HG02885 (cell line): ENCODE results near the gene PRELID3B.

Experiments
- ATAC-seq: cut with Tn5 transposase; IDR thresholded peaks from one replicate; pipeline ENCODE4 v1.9.1; 2021; ENCODE audit warnings: mild to moderate bottlenecking; ENCODE audit not compliant: unreplicated experiment, poor library complexity

The PRELID3B gene

DNA sequence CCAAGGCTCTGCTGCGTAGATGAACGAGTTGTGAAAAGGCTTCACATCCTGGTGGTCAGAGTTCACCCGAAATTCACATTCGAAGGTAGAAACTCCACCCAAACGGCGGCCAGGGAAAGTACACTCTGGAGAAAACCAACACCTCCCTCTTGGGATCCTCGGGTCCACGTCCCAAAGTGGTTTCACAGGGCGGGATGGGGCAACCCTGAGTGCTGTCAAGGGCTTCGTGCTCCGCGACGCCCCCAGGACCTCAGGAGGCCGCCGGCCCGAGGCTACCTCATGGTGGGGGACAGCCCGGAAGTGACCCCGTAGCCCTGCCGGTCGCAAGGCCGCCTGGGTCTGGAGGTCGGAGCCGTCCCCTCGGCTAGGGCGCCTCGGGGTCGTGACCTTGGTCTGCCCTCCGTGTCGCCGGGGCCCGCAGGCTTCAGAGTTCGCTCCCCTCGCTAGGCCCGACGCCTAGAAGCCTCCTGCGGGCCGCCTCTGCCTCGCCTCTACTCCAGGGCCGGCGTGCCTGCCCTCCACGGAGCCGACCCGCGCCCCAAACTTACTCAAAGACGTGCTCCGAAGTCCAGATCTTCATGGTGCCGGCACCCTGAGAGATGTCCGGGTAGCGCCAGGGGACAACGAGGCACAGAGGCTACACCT lies at the start of gene PRELID3B:
PRELID3B (minus strand) TSS at position 636 of the 645 bp plus-strand sequence; CDS start at position 580, 56 bp downstream.
- ATAC-seq, result peak; percentile 37

GRCh38 chr20:59087829-59088433 lies 45.3 kb upstream of the PRELID3B start:
- ATAC-seq, result no peak

GRCh38 chr20:59086923-59087322 lies 44.3 kb upstream of the PRELID3B start:
- no peak for ATAC-seq

DNA sequence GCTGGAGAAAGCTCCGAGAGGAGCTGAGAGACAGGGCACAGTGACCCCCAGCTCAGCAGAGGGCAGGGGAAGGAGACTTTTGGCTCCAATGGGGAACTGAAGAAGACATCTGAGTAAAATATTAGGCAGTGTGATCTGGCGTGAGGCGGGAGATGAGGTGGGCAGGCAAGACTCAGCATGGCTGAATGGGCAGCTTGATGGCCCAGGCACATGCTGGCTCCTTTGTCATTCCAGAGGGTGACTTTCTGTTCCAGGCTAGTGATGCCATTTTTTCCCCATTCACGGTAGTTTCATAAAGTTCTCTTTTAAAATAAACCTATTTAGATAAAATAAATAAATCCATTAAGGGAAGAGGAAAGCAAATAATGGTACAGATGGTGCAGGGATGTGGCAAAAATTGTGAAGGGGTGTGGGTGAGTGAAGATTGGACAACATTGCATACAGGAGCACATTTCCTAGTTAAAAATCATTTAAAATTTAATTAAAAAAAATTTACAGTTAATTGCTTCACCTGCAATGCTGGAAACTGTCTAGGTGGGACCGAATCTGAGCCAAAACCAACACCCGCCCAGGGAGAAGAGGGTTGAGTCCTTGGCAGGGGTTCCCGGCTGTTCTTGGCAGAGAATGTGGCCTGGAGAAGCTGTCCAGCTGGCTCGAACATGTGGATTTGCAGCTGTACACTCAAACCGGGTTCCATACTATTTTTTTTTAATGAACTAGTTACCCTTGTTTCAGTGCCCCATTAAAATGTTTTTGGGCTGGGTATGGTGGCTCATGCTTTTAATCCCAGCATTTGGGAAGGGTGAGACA lies 41.7 kb upstream of the PRELID3B start:
- no peak for ATAC-seq

DNA sequence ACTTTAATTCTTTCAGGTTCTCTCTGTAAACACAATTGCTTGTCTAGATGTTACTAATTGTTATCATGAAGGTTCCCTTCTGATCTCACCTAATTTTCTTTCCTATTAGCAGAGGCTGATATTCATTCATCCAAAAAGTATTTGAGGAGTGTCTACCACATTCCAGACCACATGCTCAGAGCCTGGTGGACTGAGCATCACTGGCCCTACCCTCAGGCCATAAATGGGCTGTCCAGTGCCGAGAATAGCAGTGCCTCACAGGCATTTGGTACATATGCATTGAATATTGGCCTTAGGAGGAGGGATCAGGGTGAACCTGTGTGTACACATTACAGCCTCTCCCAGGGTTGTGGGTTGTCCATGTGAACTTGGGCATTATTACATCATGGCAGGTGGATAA lies 40.4 kb upstream of the PRELID3B start:
- no peak for ATAC-seq

DNA sequence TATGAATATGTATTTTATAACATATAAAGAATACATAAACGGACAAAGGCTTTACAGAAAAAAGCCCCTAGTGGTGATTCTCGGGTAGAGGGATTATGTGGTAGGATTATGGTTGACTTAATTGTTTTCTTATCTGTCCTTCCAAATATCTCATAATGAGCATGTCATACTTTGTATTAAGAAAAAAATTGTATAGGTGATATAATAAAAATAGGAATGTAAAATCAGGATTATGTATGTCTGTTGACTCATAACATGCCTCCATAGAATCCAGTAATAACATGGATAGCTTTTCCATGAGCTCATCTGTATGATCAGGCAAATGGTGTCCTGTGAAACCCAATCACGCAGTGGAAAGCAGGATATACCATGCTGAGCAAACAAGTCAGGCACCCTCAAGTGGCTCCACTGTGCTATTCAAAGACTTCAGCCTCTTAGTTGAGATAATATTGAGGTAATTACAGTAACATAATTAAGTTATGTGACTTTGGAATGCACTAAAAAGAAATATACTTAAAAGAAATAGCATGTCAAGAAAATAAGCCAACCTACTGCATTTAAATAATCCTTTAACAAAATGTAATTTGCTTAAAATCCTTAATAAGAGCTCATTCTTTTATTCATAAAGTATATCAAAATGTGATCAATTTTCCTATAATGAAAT lies 39.6 kb upstream of the PRELID3B start:
- no peak for ATAC-seq

DNA sequence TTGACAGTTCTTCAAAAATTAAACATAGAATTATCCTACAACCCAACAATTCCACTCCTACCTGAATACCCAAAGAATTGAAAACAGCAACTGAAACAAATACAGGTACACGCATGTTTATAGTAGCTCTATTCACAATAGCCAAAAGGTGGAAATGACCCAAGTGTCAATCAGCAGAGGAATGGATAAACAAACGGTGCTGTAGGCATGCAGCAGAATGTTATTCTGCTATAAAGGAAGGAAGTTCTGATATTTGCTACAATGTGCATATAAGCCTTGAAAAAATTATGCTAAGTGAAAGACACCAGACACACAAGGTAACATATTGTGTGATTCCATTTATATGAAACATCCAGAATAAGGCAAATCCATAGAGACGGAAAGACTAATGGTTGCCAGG lies 38.5 kb upstream of the PRELID3B start:
- ATAC-seq, result no peak

GRCh38 chr20:59078231-59078630 lies 35.6 kb upstream of the PRELID3B start:
- no peak for ATAC-seq

DNA sequence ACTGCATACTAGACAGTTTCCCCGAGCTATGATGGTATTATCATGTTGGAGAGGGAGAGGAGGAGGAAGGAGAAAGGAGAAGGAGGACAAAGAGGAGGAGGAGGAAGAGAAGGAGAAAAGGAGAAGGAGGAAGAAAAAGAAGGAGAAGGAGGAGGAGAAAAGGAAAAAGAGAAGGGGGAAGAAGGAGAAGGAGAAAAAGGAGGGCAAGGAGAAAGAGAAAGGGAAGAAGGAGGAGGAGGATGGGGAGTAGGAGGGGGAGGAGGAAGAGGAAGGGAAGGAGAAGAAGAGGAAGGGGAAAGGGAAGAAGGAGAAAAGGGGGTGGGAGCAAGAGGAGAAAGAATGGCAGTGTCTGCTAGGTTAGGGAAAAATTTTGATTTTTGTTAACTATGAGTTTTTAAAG lies 35.1 kb upstream of the PRELID3B start:
- no peak for ATAC-seq

GRCh38 chr20:59075934-59076508 lies 33.4 kb upstream of the PRELID3B start:
- ATAC-seq, result no peak

DNA sequence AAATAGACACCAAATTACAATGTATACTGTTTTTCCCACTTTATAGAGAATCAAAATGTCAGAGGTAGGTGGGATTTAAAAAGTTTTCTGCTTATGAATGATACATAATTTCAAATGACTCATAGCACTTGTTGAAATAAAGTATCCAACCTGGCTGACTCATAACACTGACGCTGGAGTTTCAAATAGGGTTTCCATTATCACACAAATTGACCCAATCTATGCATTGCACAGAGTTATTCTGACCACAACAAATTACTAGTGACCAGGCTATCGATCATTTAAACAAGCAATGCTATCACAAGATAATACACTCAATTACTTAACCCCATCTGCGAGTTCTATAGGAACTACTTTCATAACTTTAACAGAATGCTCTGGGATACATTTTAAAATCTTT lies 31.9 kb upstream of the PRELID3B start:
- ATAC-seq, result no peak

- no peak for ATAC-seq
Measured at GRCh38 chr20:59073582-59073981, 31.0 kb upstream of the PRELID3B start.

- ATAC-seq, result no peak
Measured at GRCh38 chr20:59071216-59071615, 28.6 kb upstream of the PRELID3B start.

GRCh38 chr20:59069026-59069425 lies 26.4 kb upstream of the PRELID3B start:
- no peak for ATAC-seq

GRCh38 chr20:59068534-59068933 lies 25.9 kb upstream of the PRELID3B start:
- ATAC-seq, result no peak

DNA sequence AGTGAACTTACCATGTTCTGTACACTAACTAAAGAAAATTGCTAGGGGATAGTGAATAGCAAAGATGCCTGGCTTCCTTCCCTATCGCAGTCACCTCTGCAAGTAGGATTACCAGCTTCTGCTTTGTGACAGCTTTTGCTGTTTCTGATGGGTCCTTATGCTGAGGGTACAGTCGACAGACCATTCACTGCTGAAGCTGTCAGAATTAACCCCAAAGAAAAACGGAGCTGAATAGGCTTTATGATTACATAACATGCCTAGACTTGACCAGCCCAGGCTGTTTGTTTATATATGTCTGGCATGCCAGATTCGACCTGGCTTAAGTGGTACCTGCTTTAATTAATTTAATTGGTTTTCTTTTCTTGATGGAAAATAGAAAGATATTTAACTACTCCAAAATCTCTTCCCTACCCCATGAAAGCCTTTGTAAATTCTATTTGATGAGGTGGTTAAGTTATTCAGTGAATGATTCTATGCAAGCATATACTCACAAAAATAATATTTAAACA lies 21.7 kb upstream of the PRELID3B start:
- no peak for ATAC-seq

- ATAC-seq, result no peak
Measured at GRCh38 chr20:59063358-59064213, 21.0 kb upstream of the PRELID3B start.

DNA sequence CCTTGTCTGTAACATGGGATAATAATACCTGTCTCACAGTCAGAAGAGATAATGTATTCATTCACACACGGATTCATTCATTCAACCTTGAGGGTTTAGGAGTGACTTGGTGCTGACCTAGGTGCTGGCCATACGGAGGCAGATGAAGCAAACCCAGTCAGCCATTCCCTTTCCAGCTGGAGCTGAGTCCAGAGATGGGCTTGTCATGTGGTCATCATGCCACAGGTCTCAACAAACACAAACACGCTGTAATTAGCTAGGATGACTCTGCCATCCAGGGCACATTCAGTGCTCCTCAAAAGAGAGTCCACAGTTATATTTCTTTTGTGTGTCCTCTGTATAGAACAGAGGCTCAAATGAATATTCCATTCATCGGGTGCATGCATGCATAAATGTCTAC lies 19.5 kb upstream of the PRELID3B start:
- ATAC-seq, result no peak

GRCh38 chr20:59055302-59055701 lies 12.7 kb upstream of the PRELID3B start:
- no peak for ATAC-seq
